GM12878 (cell line): ENCODE data around the gene MAN1B1. TPM values are rescaled to one million over a fixed set of nuclear protein-coding genes. Genes with fewer than 3 reads are reported as not detected.

Source experiments
- BCL11A ChIP-seq: IDR thresholded peaks from 2 replicates; pipeline ENCODE4 v1.6.1; 2011; ENCODE audit warnings: low read depth, low read length
- CHD1 ChIP-seq: IDR thresholded peaks from 2 replicates; pipeline ENCODE4 v1.6.1; 2012; ENCODE audit warnings: low read depth, low read length, improper control_type of control experiment
- EP300 ChIP-seq, 2 experiments: fragments of 150-350 bp in 1 of 2; IDR thresholded peaks; 2 replicates each; pipeline ENCODE4 v1.6.1; 2011 to 2012; ENCODE audit warnings: low read depth in 2 of 2, low read length in 2 of 2, borderline replicate concordance in 1 of 2, improper control_type of control experiment in 1 of 2, inconsistent platforms in 1 of 2; ENCODE audit not compliant: control insufficient read depth in 1 of 2
- ETV6 ChIP-seq, 2 experiments: fragments of 450-650 bp in 1 of 2; IDR thresholded peaks in 1 of 2; conservative IDR thresholded peaks in 1 of 2; 2 replicates each; pipeline ENCODE4 v1.6.1; 2014; ENCODE audit warnings: antibody characterized with exemption in 1 of 2, borderline replicate concordance in 1 of 2, low read depth in 1 of 2, mild to moderate bottlenecking in 1 of 2, moderate library complexity in 1 of 2
- FOXK2 ChIP-seq: fragments of 450-650 bp; IDR thresholded peaks from 2 replicates; pipeline ENCODE4 v1.6.1; 2017; ENCODE audit warnings: mild to moderate bottlenecking, moderate library complexity
- NFXL1 ChIP-seq: fragments of 450-650 bp; IDR thresholded peaks from 2 replicates; pipeline ENCODE4 v1.6.1; 2017; ENCODE audit warnings: antibody characterized with exemption, mild to moderate bottlenecking, borderline replicate concordance
- SIX5 ChIP-seq: IDR thresholded peaks from 2 replicates; pipeline ENCODE4 v1.6.1; 2011; ENCODE audit warnings: mild to moderate bottlenecking, low read depth, low read length, moderate library complexity; ENCODE audit not compliant: severe bottlenecking
- SMARCA5 ChIP-seq: fragments of 450-650 bp; IDR thresholded peaks from 2 replicates; pipeline ENCODE4 v1.6.1; 2017; ENCODE audit warnings: mild to moderate bottlenecking
- SP1 ChIP-seq: IDR thresholded peaks from one replicate; pipeline ENCODE4 v1.6.1; 2011; ENCODE audit warnings: low read depth, low read length
- polyA plus RNA-seq, 11 experiments: library from polyadenylated mRNA; depleted of rRNA in 4 of 11; unstranded in 6 of 11; stranded (reverse) in 5 of 11; fragments of >200 nt; fragmentation: Nextera tagmentation in 4 of 11; fragmentation: Illumina TruSeq in 1 of 11; extraction: Ambion mirVana in 4 of 11; extraction: Trizol in 1 of 11; gene quantifications; 1 replicate in 1 of 11; 2 replicates in 10 of 11; pipeline versions ENCODE4 v1.2.1 to v1.2.3, GENCODE V29; 2011 to 2016; ENCODE audit warnings: inconsistent platforms in 2 of 11, missing spikeins in 2 of 11, low read depth in 1 of 11
- total RNA-seq, 4 experiments: library from RNA; depleted of rRNA in 3 of 4; stranded (reverse); fragments of >200 nt in 3 of 4; fragmentation: Illumina TruSeq in 1 of 4; extraction: Trizol in 1 of 4; gene quantifications; 2 replicates each; pipeline versions ENCODE4 v1.2.1 to v1.2.3, GENCODE V29; 2013 to 2021
- TF ChIP-seq, protein P1 (sequence below): fragments of 450-650 bp; IDR thresholded peaks from 2 replicates; pipeline ENCODE4 v1.6.1; 2018; ENCODE audit warnings: mild to moderate bottlenecking, low read depth, moderate library complexity; ENCODE audit not compliant: partially characterized antibody
- TF ChIP-seq, protein P2 (sequence below): fragments of 450-650 bp; IDR thresholded peaks from 2 replicates; pipeline ENCODE4 v1.6.1; 2017; ENCODE audit warnings: antibody characterized with exemption, mild to moderate bottlenecking, moderate library complexity
- TF ChIP-seq, protein P3 (sequence below): IDR thresholded peaks from 2 replicates; pipeline ENCODE4 v1.6.1; 2012; ENCODE audit warnings: low read depth, low read length, improper control_type of control experiment
- TF ChIP-seq, protein P4 (sequence below): fragments of 450-650 bp; IDR thresholded peaks from 2 replicates; pipeline ENCODE4 v1.6.1; 2017; ENCODE audit warnings: mild to moderate bottlenecking, low read depth, inconsistent platforms; ENCODE audit not compliant: poor library complexity, severe bottlenecking
- TF ChIP-seq, protein P5 (sequence below): fragments of 450-650 bp; IDR thresholded peaks from 2 replicates; pipeline ENCODE4 v1.6.1; 2016; ENCODE audit warnings: mild to moderate bottlenecking, moderate library complexity, borderline replicate concordance

Gene MAN1B1
- total and polyA plus RNA-seq, 10 of the 15 experiments (the other 5 are each of a cell fraction or from before 2014, with no cell fraction given): 0.71 to 34.1 (median 22.7) TPM

DNA sequence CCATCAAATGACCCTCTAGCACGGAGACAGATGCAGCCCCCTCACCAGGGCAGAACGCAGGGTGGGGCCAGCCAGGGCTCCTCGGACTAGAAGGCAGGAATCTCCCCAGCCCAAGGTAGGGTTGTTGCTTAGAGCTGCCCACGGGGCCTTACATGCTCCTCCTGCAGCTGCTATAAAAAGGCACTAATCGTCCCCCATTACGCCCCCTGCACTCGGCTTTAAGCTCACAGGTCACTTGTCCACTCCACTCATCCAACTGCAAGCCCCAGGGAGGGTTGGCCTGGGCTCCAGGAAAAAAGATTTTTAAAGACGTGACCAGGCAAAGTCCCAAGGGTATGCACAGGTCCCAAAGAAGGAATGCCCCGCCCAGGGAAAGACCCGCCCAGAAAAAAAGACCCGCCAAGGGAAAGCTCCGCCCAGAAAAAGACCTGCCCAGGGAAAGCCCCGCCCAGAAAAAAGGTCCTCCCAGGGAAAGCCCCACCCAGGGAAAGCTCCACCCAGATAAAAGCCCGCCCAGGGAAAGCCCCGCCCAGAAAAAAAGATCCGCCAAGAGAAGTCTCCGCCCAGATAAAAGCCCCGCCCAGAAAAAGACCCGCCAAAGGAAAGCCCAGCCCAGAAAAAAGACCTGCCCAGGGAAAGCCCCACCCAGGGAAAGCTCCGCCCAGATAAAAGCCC lies 63.3 kb downstream of the MAN1B1 start (continued):
- TF ChIP-seq SP1 (peak; percentile 16), FOXK2 (no peak), SMARCA5 (0 out of 2 replicates have a peak, but pooled peaks have one; percentile 32), EP300 (IDR thresholded peaks at IDR 0.05; ENCODE audit: borderline replicate concordance in 1 of 2, control insufficient read depth in 1 of 2, low read depth in 2 of 2, low read length in 2 of 2) (no peak), BCL11A (no peak), SIX5 (no peak), NFXL1 (no peak), CHD1 (no peak), ETV6 (conservative IDR thresholded peaks at IDR 0.05 in 1 of 2, IDR thresholded peaks at IDR 0.05 in 1 of 2; ENCODE audit: borderline replicate concordance in 1 of 2, low read depth in 1 of 2) (no peak)
- TF ChIP-seq, protein P1, sequence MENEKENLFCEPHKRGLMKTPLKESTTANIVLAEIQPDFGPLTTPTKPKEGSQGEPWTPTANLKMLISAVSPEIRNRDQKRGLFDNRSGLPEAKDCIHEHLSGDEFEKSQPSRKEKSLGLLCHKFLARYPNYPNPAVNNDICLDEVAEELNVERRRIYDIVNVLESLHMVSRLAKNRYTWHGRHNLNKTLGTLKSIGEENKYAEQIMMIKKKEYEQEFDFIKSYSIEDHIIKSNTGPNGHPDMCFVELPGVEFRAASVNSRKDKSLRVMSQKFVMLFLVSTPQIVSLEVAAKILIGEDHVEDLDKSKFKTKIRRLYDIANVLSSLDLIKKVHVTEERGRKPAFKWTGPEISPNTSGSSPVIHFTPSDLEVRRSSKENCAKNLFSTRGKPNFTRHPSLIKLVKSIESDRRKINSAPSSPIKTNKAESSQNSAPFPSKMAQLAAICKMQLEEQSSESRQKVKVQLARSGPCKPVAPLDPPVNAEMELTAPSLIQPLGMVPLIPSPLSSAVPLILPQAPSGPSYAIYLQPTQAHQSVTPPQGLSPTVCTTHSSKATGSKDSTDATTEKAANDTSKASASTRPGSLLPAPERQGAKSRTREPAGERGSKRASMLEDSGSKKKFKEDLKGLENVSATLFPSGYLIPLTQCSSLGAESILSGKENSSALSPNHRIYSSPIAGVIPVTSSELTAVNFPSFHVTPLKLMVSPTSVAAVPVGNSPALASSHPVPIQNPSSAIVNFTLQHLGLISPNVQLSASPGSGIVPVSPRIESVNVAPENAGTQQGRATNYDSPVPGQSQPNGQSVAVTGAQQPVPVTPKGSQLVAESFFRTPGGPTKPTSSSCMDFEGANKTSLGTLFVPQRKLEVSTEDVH: peak; percentile 28
- TF ChIP-seq, protein P2, sequence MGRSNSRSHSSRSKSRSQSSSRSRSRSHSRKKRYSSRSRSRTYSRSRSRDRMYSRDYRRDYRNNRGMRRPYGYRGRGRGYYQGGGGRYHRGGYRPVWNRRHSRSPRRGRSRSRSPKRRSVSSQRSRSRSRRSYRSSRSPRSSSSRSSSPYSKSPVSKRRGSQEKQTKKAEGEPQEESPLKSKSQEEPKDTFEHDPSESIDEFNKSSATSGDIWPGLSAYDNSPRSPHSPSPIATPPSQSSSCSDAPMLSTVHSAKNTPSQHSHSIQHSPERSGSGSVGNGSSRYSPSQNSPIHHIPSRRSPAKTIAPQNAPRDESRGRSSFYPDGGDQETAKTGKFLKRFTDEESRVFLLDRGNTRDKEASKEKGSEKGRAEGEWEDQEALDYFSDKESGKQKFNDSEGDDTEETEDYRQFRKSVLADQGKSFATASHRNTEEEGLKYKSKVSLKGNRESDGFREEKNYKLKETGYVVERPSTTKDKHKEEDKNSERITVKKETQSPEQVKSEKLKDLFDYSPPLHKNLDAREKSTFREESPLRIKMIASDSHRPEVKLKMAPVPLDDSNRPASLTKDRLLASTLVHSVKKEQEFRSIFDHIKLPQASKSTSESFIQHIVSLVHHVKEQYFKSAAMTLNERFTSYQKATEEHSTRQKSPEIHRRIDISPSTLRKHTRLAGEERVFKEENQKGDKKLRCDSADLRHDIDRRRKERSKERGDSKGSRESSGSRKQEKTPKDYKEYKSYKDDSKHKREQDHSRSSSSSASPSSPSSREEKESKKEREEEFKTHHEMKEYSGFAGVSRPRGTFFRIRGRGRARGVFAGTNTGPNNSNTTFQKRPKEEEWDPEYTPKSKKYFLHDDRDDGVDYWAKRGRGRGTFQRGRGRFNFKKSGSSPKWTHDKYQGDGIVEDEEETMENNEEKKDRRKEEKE: no peak
- TF ChIP-seq, protein P3, sequence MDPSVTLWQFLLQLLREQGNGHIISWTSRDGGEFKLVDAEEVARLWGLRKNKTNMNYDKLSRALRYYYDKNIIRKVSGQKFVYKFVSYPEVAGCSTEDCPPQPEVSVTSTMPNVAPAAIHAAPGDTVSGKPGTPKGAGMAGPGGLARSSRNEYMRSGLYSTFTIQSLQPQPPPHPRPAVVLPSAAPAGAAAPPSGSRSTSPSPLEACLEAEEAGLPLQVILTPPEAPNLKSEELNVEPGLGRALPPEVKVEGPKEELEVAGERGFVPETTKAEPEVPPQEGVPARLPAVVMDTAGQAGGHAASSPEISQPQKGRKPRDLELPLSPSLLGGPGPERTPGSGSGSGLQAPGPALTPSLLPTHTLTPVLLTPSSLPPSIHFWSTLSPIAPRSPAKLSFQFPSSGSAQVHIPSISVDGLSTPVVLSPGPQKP: 0 out of 2 replicates have a peak, but pooled peaks have one; percentile 25
- TF ChIP-seq, protein P4, sequence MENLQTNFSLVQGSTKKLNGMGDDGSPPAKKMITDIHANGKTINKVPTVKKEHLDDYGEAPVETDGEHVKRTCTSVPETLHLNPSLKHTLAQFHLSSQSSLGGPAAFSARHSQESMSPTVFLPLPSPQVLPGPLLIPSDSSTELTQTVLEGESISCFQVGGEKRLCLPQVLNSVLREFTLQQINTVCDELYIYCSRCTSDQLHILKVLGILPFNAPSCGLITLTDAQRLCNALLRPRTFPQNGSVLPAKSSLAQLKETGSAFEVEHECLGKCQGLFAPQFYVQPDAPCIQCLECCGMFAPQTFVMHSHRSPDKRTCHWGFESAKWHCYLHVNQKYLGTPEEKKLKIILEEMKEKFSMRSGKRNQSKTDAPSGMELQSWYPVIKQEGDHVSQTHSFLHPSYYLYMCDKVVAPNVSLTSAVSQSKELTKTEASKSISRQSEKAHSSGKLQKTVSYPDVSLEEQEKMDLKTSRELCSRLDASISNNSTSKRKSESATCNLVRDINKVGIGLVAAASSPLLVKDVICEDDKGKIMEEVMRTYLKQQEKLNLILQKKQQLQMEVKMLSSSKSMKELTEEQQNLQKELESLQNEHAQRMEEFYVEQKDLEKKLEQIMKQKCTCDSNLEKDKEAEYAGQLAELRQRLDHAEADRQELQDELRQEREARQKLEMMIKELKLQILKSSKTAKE: no peak
- TF ChIP-seq, protein P5, sequence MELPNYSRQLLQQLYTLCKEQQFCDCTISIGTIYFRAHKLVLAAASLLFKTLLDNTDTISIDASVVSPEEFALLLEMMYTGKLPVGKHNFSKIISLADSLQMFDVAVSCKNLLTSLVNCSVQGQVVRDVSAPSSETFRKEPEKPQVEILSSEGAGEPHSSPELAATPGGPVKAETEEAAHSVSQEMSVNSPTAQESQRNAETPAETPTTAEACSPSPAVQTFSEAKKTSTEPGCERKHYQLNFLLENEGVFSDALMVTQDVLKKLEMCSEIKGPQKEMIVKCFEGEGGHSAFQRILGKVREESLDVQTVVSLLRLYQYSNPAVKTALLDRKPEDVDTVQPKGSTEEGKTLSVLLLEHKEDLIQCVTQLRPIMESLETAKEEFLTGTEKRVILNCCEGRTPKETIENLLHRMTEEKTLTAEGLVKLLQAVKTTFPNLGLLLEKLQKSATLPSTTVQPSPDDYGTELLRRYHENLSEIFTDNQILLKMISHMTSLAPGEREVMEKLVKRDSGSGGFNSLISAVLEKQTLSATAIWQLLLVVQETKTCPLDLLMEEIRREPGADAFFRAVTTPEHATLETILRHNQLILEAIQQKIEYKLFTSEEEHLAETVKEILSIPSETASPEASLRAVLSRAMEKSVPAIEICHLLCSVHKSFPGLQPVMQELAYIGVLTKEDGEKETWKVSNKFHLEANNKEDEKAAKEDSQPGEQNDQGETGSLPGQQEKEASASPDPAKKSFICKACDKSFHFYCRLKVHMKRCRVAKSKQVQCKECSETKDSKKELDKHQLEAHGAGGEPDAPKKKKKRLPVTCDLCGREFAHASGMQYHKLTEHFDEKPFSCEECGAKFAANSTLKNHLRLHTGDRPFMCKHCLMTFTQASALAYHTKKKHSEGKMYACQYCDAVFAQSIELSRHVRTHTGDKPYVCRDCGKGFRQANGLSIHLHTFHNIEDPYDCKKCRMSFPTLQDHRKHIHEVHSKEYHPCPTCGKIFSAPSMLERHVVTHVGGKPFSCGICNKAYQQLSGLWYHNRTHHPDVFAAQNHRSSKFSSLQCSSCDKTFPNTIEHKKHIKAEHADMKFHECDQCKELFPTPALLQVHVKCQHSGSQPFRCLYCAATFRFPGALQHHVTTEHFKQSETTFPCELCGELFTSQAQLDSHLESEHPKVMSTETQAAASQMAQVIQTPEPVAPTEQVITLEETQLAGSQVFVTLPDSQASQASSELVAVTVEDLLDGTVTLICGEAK: no peak
